Measurements from ENCODE around the gene CCDC158. TPM values are rescaled to one million over a fixed set of nuclear protein-coding genes. Genes with fewer than 3 reads are reported as not detected.
"Not testable (repeated sequence)": the region's sequence is repeated elsewhere in the genome, so short reads cannot be mapped to it uniquely, and the experiment has no call there.

The CCDC158 gene
- polyA plus RNA-seq, 3 donors, result not detected

GRCh38 chr4:76426272-76426671 lies 5.3 kb upstream of the CCDC158 start:
- WGBS (ENCODE audit: insufficient coverage), result 100% methylated on average over 1 of the region's 2 CpGs
- Histone ChIP-seq H3K79me2 (ENCODE audit: insufficient read depth, low read length) (no peaks in the 10 kb centered on the region), H3K4me1 (ENCODE audit: control insufficient read depth in 1 of 2, insufficient read depth in 2 of 2, low read length in 2 of 2) (peaks cover 1 to 2% of the 10 kb centered on the region in 2 donors), H4K20me1 (ENCODE audit: insufficient read depth, low read length) (no peaks in the 10 kb centered on the region), H3K9ac (ENCODE audit: insufficient read depth, low read length, poor library complexity, severe bottlenecking) (no peak overlapping the region), H3K9me3 (replicated peaks in 1 of 2; ENCODE audit: control insufficient read depth in 1 of 2, insufficient read depth in 1 of 2, low read length in 2 of 2) (no peaks in the 10 kb centered on the region), H2AFZ (ENCODE audit: insufficient read depth, low read depth, low read length, poor library complexity, severe bottlenecking) (no peak overlapping the region), H3K27me3 (ENCODE audit: control insufficient read depth in 2 of 2, insufficient read depth in 2 of 2, low read length in 2 of 2) (peaks cover 6 to 9% of the 10 kb centered on the region in 2 donors), H3K4me3 (replicated peaks in 1 of 3; ENCODE audit: low read depth in 2 of 3, low read length in 3 of 3) (no peak overlapping the region), H3K27ac (ENCODE audit: low read depth in 1 of 2, low read length in 2 of 2) (no peak overlapping the region), H3K4me2 (replicated peaks; ENCODE audit: extremely low read depth, low read length, poor library complexity, severe bottlenecking) (no peak overlapping the region), H3K36me3 (replicated peaks in 1 of 2; ENCODE audit: control insufficient read depth in 1 of 2, insufficient read depth in 2 of 2, low read length in 2 of 2) (no peaks in the 10 kb centered on the region)
- peaks cover 5% of the 10 kb centered on the region for H3K4me1 Mint-ChIP-seq
- H3K4me3 Mint-ChIP-seq, result peak overlapping the region in 1 of 2 donors; percentile 28
- intact Hi-C loops (cut with micrococcal nuclease), result no loop called here
- H3K9me3 Mint-ChIP-seq, result peaks cover 0 to 11% (median 5%) of the 10 kb centered on the region in 7 donors
- DNase-seq, result no peak
- no peak overlapping the region for H3K27ac Mint-ChIP-seq
- TF ChIP-seq CTCF (IDR thresholded peaks at IDR 0.05), result no peak
- H3K36me3 Mint-ChIP-seq, result no peaks in the 10 kb centered on the region
- peaks cover 14 to 15% (median 14%) of the 10 kb centered on the region in 3 donors for H3K27me3 Mint-ChIP-seq (ENCODE audit: low read depth in 3 of 3)

DNA sequence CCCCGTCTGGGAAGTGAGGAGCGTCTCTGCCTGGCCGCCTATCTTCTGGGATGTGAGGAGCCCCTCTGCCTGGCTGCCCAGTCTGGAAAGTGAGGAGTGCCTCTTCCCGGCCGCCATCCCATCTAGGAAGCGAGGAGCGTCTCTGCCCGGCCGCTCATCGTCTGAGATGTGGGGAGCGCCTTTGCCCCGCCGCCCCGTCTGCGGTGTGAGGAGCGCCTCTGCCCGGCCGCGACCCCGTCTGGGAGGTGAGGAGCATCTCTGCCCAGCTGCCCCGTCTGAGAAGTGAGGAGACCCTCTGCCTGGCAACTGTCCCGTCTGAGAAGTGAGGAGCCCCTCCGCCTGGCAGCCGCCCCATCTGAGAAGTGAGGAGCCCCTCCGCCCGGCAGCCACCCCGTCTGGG lies 2.2 kb upstream of the CCDC158 start:
- not testable (repeated sequence) for H3K27ac Mint-ChIP-seq
- WGBS (ENCODE audit: insufficient coverage), result 98% methylated on average over 6 of the region's 27 CpGs

More for the DNA sequence above, 2.2 kb upstream of the CCDC158 start:
- H4K20me1 ChIP-seq (ENCODE audit: insufficient read depth, low read length); intact Hi-C loops (cut with micrococcal nuclease); H3K4me3 ChIP-seq (replicated peaks in 1 of 3; ENCODE audit: low read depth in 2 of 3, low read length in 3 of 3); H3K79me2 ChIP-seq (ENCODE audit: insufficient read depth, low read length); DNase-seq; H2AFZ ChIP-seq (ENCODE audit: insufficient read depth, low read depth, low read length, poor library complexity, severe bottlenecking); H3K27ac ChIP-seq (ENCODE audit: low read depth in 1 of 2, low read length in 2 of 2); H3K4me2 ChIP-seq (replicated peaks; ENCODE audit: extremely low read depth, low read length, poor library complexity, severe bottlenecking); H3K9me3 ChIP-seq (replicated peaks in 1 of 2; ENCODE audit: control insufficient read depth in 1 of 2, insufficient read depth in 1 of 2, low read length in 2 of 2); H3K36me3 ChIP-seq (replicated peaks in 1 of 2; ENCODE audit: control insufficient read depth in 1 of 2, insufficient read depth in 2 of 2, low read length in 2 of 2); H3K4me1 ChIP-seq (ENCODE audit: control insufficient read depth in 1 of 2, insufficient read depth in 2 of 2, low read length in 2 of 2); H3K9ac ChIP-seq (ENCODE audit: insufficient read depth, low read length, poor library complexity, severe bottlenecking); H3K36me3 Mint-ChIP-seq; H3K4me3 Mint-ChIP-seq: not testable (repeated sequence)
- peaks cover 2 to 20% (median 10%) of the 10 kb centered on the region in 7 donors for H3K9me3 Mint-ChIP-seq
- H3K4me1 Mint-ChIP-seq, result peaks cover 12% of the 10 kb centered on the region
- peaks cover 10 to 27% of the 10 kb centered on the region in 2 donors for H3K27me3 ChIP-seq (ENCODE audit: control insufficient read depth in 2 of 2, insufficient read depth in 2 of 2, low read length in 2 of 2)
- peaks cover 26 to 33% (median 29%) of the 10 kb centered on the region in 3 donors for H3K27me3 Mint-ChIP-seq (ENCODE audit: low read depth in 3 of 3)
